ENCODE data around the gene MIPOL1. TPM values are rescaled to one million over a fixed set of nuclear protein-coding genes. Genes with fewer than 3 reads are reported as not detected.
"Not testable (repeated sequence)": the region's sequence is repeated elsewhere in the genome, so short reads cannot be mapped to it uniquely, and the experiment has no call there.

The MIPOL1 gene
- total RNA-seq, 1 donor from 2014 or later: not detected

GRCh38 chr14:37437490-37437889, 239.8 kb downstream of the MIPOL1 start:
- Mint-ChIP-seq H3K36me3 (ENCODE audit: low read depth) (no peaks in the 10 kb centered on the region), H3K27me3 (ENCODE audit: low read depth) (no peaks in the 10 kb centered on the region), H3K9me3 (peaks cover 39% of the 10 kb centered on the region), H3K4me3 (ENCODE audit: low read depth) (no peak overlapping the region), H3K4me1 (ENCODE audit: low read depth) (no peaks in the 10 kb centered on the region), H3K27ac (no peak overlapping the region)
- intact Hi-C loops (cut with micrococcal nuclease): no loop called here
- no peak for DNase-seq (ENCODE audit: low spot score)

- Mint-ChIP-seq H3K27ac (no peak overlapping the region), H3K9me3 (peaks cover 38% of the 10 kb centered on the region), H3K4me3 (ENCODE audit: low read depth) (no peak overlapping the region), H3K36me3 (ENCODE audit: low read depth) (no peaks in the 10 kb centered on the region), H3K27me3 (ENCODE audit: low read depth) (no peaks in the 10 kb centered on the region), H3K4me1 (ENCODE audit: low read depth) (no peaks in the 10 kb centered on the region)
- intact Hi-C loops (cut with micrococcal nuclease): no loop called here
- no peak for DNase-seq (ENCODE audit: low spot score)
Observed at GRCh38 chr14:37438444-37438843, 240.7 kb downstream of the MIPOL1 start.

GRCh38 chr14:37443461-37443860, 245.7 kb downstream of the MIPOL1 start:
- H3K4me3 Mint-ChIP-seq (ENCODE audit: low read depth): no peak overlapping the region
- no peaks in the 10 kb centered on the region for H3K4me1 Mint-ChIP-seq (ENCODE audit: low read depth)
- H3K27me3 Mint-ChIP-seq (ENCODE audit: low read depth): no peaks in the 10 kb centered on the region
- DNase-seq (ENCODE audit: low spot score): no peak
- H3K27ac Mint-ChIP-seq: no peak overlapping the region
- H3K9me3 Mint-ChIP-seq: peaks cover 17% of the 10 kb centered on the region
- intact Hi-C loops (cut with micrococcal nuclease): no loop called here
- H3K36me3 Mint-ChIP-seq (ENCODE audit: low read depth): no peaks in the 10 kb centered on the region

- Mint-ChIP-seq H3K9me3 (peaks cover 8% of the 10 kb centered on the region), H3K27ac (no peak overlapping the region), H3K27me3 (ENCODE audit: low read depth) (no peaks in the 10 kb centered on the region), H3K4me3 (ENCODE audit: low read depth) (no peak overlapping the region), H3K36me3 (ENCODE audit: low read depth) (no peaks in the 10 kb centered on the region), H3K4me1 (ENCODE audit: low read depth) (no peaks in the 10 kb centered on the region)
- intact Hi-C loops (cut with micrococcal nuclease): no loop called here
- DNase-seq (ENCODE audit: low spot score): no peak
Observed at GRCh38 chr14:37447883-37448391, 250.2 kb downstream of the MIPOL1 start.

GRCh38 chr14:37452323-37452722, 254.6 kb downstream of the MIPOL1 start:
- Mint-ChIP-seq H3K27ac (no peak overlapping the region), H3K27me3 (ENCODE audit: low read depth) (no peaks in the 10 kb centered on the region), H3K4me1 (ENCODE audit: low read depth) (no peaks in the 10 kb centered on the region), H3K9me3 (peaks cover 16% of the 10 kb centered on the region), H3K4me3 (ENCODE audit: low read depth) (no peak overlapping the region), H3K36me3 (ENCODE audit: low read depth) (no peaks in the 10 kb centered on the region)
- no peak for DNase-seq (ENCODE audit: low spot score)
- intact Hi-C loops (cut with micrococcal nuclease): no loop called here

GRCh38 chr14:37453985-37454384, 256.2 kb downstream of the MIPOL1 start:
- no peaks in the 10 kb centered on the region for H3K36me3 Mint-ChIP-seq (ENCODE audit: low read depth)
- intact Hi-C loops (cut with micrococcal nuclease): no loop called here
- H3K27ac Mint-ChIP-seq: no peak overlapping the region
- H3K27me3 Mint-ChIP-seq (ENCODE audit: low read depth): no peaks in the 10 kb centered on the region
- H3K9me3 Mint-ChIP-seq: peaks cover 27% of the 10 kb centered on the region
- H3K4me1 Mint-ChIP-seq (ENCODE audit: low read depth): no peaks in the 10 kb centered on the region
- H3K4me3 Mint-ChIP-seq (ENCODE audit: low read depth): no peak overlapping the region
- DNase-seq (ENCODE audit: low spot score): no peak

- intact Hi-C loops (cut with micrococcal nuclease): no loop called here
- no peak for DNase-seq (ENCODE audit: low spot score)
- Mint-ChIP-seq H3K27ac (no peak overlapping the region), H3K36me3 (ENCODE audit: low read depth) (no peaks in the 10 kb centered on the region), H3K4me3 (ENCODE audit: low read depth) (no peak overlapping the region), H3K4me1 (ENCODE audit: low read depth) (no peaks in the 10 kb centered on the region), H3K9me3 (peaks cover 42% of the 10 kb centered on the region), H3K27me3 (ENCODE audit: low read depth) (no peaks in the 10 kb centered on the region)
Observed at GRCh38 chr14:37457334-37457733, 259.6 kb downstream of the MIPOL1 start.

- DNase-seq (ENCODE audit: low spot score); intact Hi-C loops (cut with micrococcal nuclease); H3K4me1 Mint-ChIP-seq (ENCODE audit: low read depth); H3K36me3 Mint-ChIP-seq (ENCODE audit: low read depth); H3K27ac Mint-ChIP-seq; H3K4me3 Mint-ChIP-seq (ENCODE audit: low read depth); H3K27me3 Mint-ChIP-seq (ENCODE audit: low read depth): not testable (repeated sequence)
- peaks cover 49% of the 10 kb centered on the region for H3K9me3 Mint-ChIP-seq
Observed at GRCh38 chr14:37462426-37462825, 264.7 kb downstream of the MIPOL1 start.

- H3K27ac Mint-ChIP-seq: no peak overlapping the region
- no peak overlapping the region for H3K4me3 Mint-ChIP-seq (ENCODE audit: low read depth)
- H3K27me3 Mint-ChIP-seq (ENCODE audit: low read depth): no peaks in the 10 kb centered on the region
- H3K4me1 Mint-ChIP-seq (ENCODE audit: low read depth): no peaks in the 10 kb centered on the region
- intact Hi-C loops (cut with micrococcal nuclease): no loop called here
- H3K36me3 Mint-ChIP-seq (ENCODE audit: low read depth): no peaks in the 10 kb centered on the region
- DNase-seq (ENCODE audit: low spot score): no peak
- peaks cover 45% of the 10 kb centered on the region for H3K9me3 Mint-ChIP-seq
Observed at GRCh38 chr14:37464192-37464858, 266.6 kb downstream of the MIPOL1 start.

GRCh38 chr14:37466003-37466622, 268.4 kb downstream of the MIPOL1 start:
- intact Hi-C loops (cut with micrococcal nuclease): no loop called here
- H3K27ac Mint-ChIP-seq: no peak overlapping the region
- H3K9me3 Mint-ChIP-seq: peaks cover 47% of the 10 kb centered on the region
- no peaks in the 10 kb centered on the region for H3K27me3 Mint-ChIP-seq (ENCODE audit: low read depth)
- H3K4me1 Mint-ChIP-seq (ENCODE audit: low read depth): no peaks in the 10 kb centered on the region
- no peak for DNase-seq (ENCODE audit: low spot score)
- H3K4me3 Mint-ChIP-seq (ENCODE audit: low read depth): no peak overlapping the region
- no peaks in the 10 kb centered on the region for H3K36me3 Mint-ChIP-seq (ENCODE audit: low read depth)

- H3K4me1 Mint-ChIP-seq (ENCODE audit: low read depth): no peaks in the 10 kb centered on the region
- no peaks in the 10 kb centered on the region for H3K27me3 Mint-ChIP-seq (ENCODE audit: low read depth)
- peaks cover 42% of the 10 kb centered on the region for H3K9me3 Mint-ChIP-seq
- no peaks in the 10 kb centered on the region for H3K36me3 Mint-ChIP-seq (ENCODE audit: low read depth)
- no peak for DNase-seq (ENCODE audit: low spot score)
- no peak overlapping the region for H3K4me3 Mint-ChIP-seq (ENCODE audit: low read depth)
- intact Hi-C loops (cut with micrococcal nuclease): no loop called here
- no peak overlapping the region for H3K27ac Mint-ChIP-seq
Observed at GRCh38 chr14:37466623-37467088, 268.9 kb downstream of the MIPOL1 start.

- intact Hi-C loops (cut with micrococcal nuclease): no loop called here
- Mint-ChIP-seq H3K36me3 (ENCODE audit: low read depth) (no peaks in the 10 kb centered on the region), H3K27me3 (ENCODE audit: low read depth) (no peaks in the 10 kb centered on the region), H3K27ac (no peak overlapping the region), H3K9me3 (peaks cover 31% of the 10 kb centered on the region), H3K4me3 (ENCODE audit: low read depth) (no peak overlapping the region), H3K4me1 (ENCODE audit: low read depth) (no peaks in the 10 kb centered on the region)
- no peak for DNase-seq (ENCODE audit: low spot score)
Observed at GRCh38 chr14:37469650-37470049, 271.9 kb downstream of the MIPOL1 start.

GRCh38 chr14:37470251-37470650, 272.5 kb downstream of the MIPOL1 start:
- no peak overlapping the region for H3K27ac Mint-ChIP-seq
- peaks cover 33% of the 10 kb centered on the region for H3K9me3 Mint-ChIP-seq
- no peaks in the 10 kb centered on the region for H3K36me3 Mint-ChIP-seq (ENCODE audit: low read depth)
- intact Hi-C loops (cut with micrococcal nuclease): no loop called here
- H3K4me1 Mint-ChIP-seq (ENCODE audit: low read depth): no peaks in the 10 kb centered on the region
- no peak for DNase-seq (ENCODE audit: low spot score)
- H3K27me3 Mint-ChIP-seq (ENCODE audit: low read depth): no peaks in the 10 kb centered on the region
- no peak overlapping the region for H3K4me3 Mint-ChIP-seq (ENCODE audit: low read depth)

Measured in activated T-helper 2 cell treated with anti-CD3 and anti-CD28 coated beads, Interferon-gamma antibody, Interleukin-2, Interleukin-4, amounts not matched to agents 10 μg/mL and 5 μg/mL and 100 μg/mL, durations not matched to agents 14 hours and 24 hours and 36 hours (primary cell).